Mesenchymal stem cell (in vitro differentiated cells and primary cell): Measurements from ENCODE around the gene PHPT1.
"Not testable (repeated sequence)": the region's sequence is repeated elsewhere in the genome, so short reads cannot be mapped to it uniquely, and the experiment has no call there.

Experiments
- DNase-seq: peaks from one replicate; pipeline ENCODE4 v3.0.0-alpha.2; 2013
- H2AFZ ChIP-seq: one replicate; pipeline ENCODE4 v1.6.1; 2013; ENCODE audit warnings: low read depth, mild to moderate bottlenecking, control low read depth, inconsistent platforms, low read length, moderate library complexity
- H2AK5ac ChIP-seq: 2 replicates; pipeline ENCODE4 v1.6.1; 2013; ENCODE audit warnings: low read length, moderate library complexity, mild to moderate bottlenecking, inconsistent platforms; ENCODE audit not compliant: severe bottlenecking
- H2BK120ac ChIP-seq: one replicate; pipeline ENCODE4 v1.6.1; 2013; ENCODE audit warnings: low read depth, mild to moderate bottlenecking, inconsistent platforms, low read length, moderate library complexity
- H2BK12ac ChIP-seq, 2 experiments: one replicate each; pipeline ENCODE4 v1.6.1; 2013; ENCODE audit warnings: inconsistent platforms in 2 of 2, low read length in 2 of 2, mild to moderate bottlenecking in 2 of 2, moderate library complexity in 2 of 2, control low read depth in 1 of 2
- H2BK15ac ChIP-seq: one replicate; pipeline ENCODE4 v1.6.1; 2013; ENCODE audit warnings: mild to moderate bottlenecking, low read depth, inconsistent platforms; ENCODE audit not compliant: poor library complexity, severe bottlenecking
- H2BK5ac ChIP-seq: 2 replicates; pipeline ENCODE4 v1.6.1; 2013; ENCODE audit warnings: low read depth, mild to moderate bottlenecking, low read length, control low read depth, inconsistent platforms; ENCODE audit not compliant: poor library complexity, severe bottlenecking
- H3K14ac ChIP-seq, 2 experiments: one replicate each; pipeline ENCODE4 v1.6.1; 2013; ENCODE audit warnings: inconsistent platforms in 2 of 2, low read length in 2 of 2, control low read depth in 1 of 2, mild to moderate bottlenecking in 1 of 2, moderate library complexity in 1 of 2
- H3K18ac ChIP-seq, 2 experiments: one replicate each; pipeline ENCODE4 v1.6.1; 2013; ENCODE audit warnings: inconsistent platforms in 2 of 2, low read length in 2 of 2, control low read depth in 1 of 2, low read depth in 1 of 2, mild to moderate bottlenecking in 1 of 2
- H3K23ac ChIP-seq, 2 experiments: one replicate each; pipeline ENCODE4 v1.6.1; 2013; ENCODE audit warnings: inconsistent platforms in 2 of 2, low read length in 2 of 2, mild to moderate bottlenecking in 2 of 2, moderate library complexity in 2 of 2, control low read depth in 1 of 2
- H3K27ac ChIP-seq: 2 replicates; pipeline ENCODE4 v1.5.1; 2013; ENCODE audit warnings: mild to moderate bottlenecking, moderate library complexity, low read length, control low read depth, inconsistent platforms; ENCODE audit not compliant: poor library complexity, severe bottlenecking
- H3K27me3 ChIP-seq, 2 experiments: 2 replicates each; pipeline versions ENCODE4 v1.6.1 to v1.7.0; 2013; ENCODE audit warnings: low read length in 2 of 2, mild to moderate bottlenecking in 2 of 2, moderate library complexity in 2 of 2, control low read depth in 1 of 2, inconsistent platforms in 1 of 2; ENCODE audit not compliant: control insufficient read depth in 1 of 2, insufficient read depth in 1 of 2
- H3K36me3 ChIP-seq, 2 experiments: 2 replicates each; pipeline versions ENCODE4 v1.6.1 to v1.7.0; 2013; ENCODE audit warnings: low read length in 2 of 2, control low read depth in 1 of 2, inconsistent platforms in 1 of 2, low read depth in 1 of 2, mild to moderate bottlenecking in 1 of 2; ENCODE audit not compliant: insufficient read depth in 2 of 2, control insufficient read depth in 1 of 2
- H3K4ac ChIP-seq, 2 experiments: one replicate each; pipeline ENCODE4 v1.6.1; 2013; ENCODE audit warnings: inconsistent platforms in 2 of 2, low read length in 2 of 2, mild to moderate bottlenecking in 2 of 2, moderate library complexity in 2 of 2, control low read depth in 1 of 2, low read depth in 1 of 2
- H3K4me1 ChIP-seq: 2 replicates; pipeline ENCODE4 v1.6.1; 2013; ENCODE audit warnings: low read depth, low read length, control low read depth; ENCODE audit not compliant: control insufficient read depth, insufficient read depth
- H3K4me2 ChIP-seq: 2 replicates; pipeline ENCODE4 v1.6.1; 2013; ENCODE audit warnings: low read length, mild to moderate bottlenecking, inconsistent platforms; ENCODE audit not compliant: poor library complexity, severe bottlenecking
- H3K4me3 ChIP-seq, 2 experiments: 2 replicates each; pipeline versions ENCODE4 v1.5.1 to v1.7.0; 2013; ENCODE audit warnings: low read length in 2 of 2, mild to moderate bottlenecking in 2 of 2, control low read depth in 1 of 2, low read depth in 1 of 2; ENCODE audit not compliant: insufficient read depth in 1 of 2
- H3K79me1 ChIP-seq: replicated peaks from 2 replicates; pipeline ENCODE4 v1.6.1; 2013; ENCODE audit warnings: mild to moderate bottlenecking, control low read depth, low read length, inconsistent platforms; ENCODE audit not compliant: poor library complexity, severe bottlenecking
- H3K9ac ChIP-seq: 2 replicates; pipeline ENCODE4 v1.7.0; 2013; ENCODE audit warnings: mild to moderate bottlenecking, low read length, moderate library complexity
- H3K9me3 ChIP-seq: 2 replicates; pipeline ENCODE4 v1.7.0; 2013; ENCODE audit warnings: mild to moderate bottlenecking, low read length; ENCODE audit not compliant: control insufficient read depth
- H4K8ac ChIP-seq: one replicate; pipeline ENCODE4 v1.6.1; 2013; ENCODE audit warnings: inconsistent platforms, mild to moderate bottlenecking, low read length, moderate library complexity
- H4K91ac ChIP-seq: one replicate; pipeline ENCODE4 v1.6.1; 2013; ENCODE audit warnings: mild to moderate bottlenecking, low read length, inconsistent platforms
- WGBS: methylation state at CpG from one replicate; pipeline ENCODE4 v1.1.7; 2013; ENCODE audit warnings: mixed read lengths; 5-methylcytosine and 5-hydroxymethylcytosine counted together

PHPT1 gene

GRCh38 chr9:136843801-136844740, 5.1 kb upstream of the PHPT1 start:
- Histone ChIP-seq H3K4me1 (peaks cover 57% of the 10 kb centered on the region), H3K27me3 (peaks cover 0 to 22% of the 10 kb centered on the region in 2 experiments), H3K36me3 (peaks cover 9 to 47% of the 10 kb centered on the region in 2 experiments), H3K79me1 (peaks cover 10% of the 10 kb centered on the region)
- H3K9me3 ChIP-seq, H2BK12ac ChIP-seq, H2AFZ ChIP-seq, H2BK120ac ChIP-seq, H3K27ac ChIP-seq, H3K23ac ChIP-seq, H3K4me2 ChIP-seq, H3K14ac ChIP-seq, H3K4ac ChIP-seq, H4K91ac ChIP-seq, H4K8ac ChIP-seq, H2BK5ac ChIP-seq, H3K4me3 ChIP-seq, H3K18ac ChIP-seq, H3K9ac ChIP-seq, H2BK15ac ChIP-seq, H2AK5ac ChIP-seq: not testable (repeated sequence)
- peak; percentile 25 for DNase-seq
- 70% methylated on average over 96 of the region's 99 CpGs for WGBS

- Histone ChIP-seq H4K91ac (no peak overlapping the region), H3K9ac (no peak overlapping the region), H3K36me3 (peaks cover 2 to 39% of the 10 kb centered on the region in 2 experiments), H3K4me2 (no peak overlapping the region), H3K27ac (no peak overlapping the region), H3K9me3 (no peaks in the 10 kb centered on the region), H3K79me1 (peaks cover 14% of the 10 kb centered on the region), H3K27me3 (peaks cover 0 to 22% of the 10 kb centered on the region in 2 experiments), H3K4ac (no peak overlapping the region), H2BK15ac (no peak overlapping the region), H3K4me3 (no peak overlapping the region), H2BK12ac (no peak overlapping the region), H3K4me1 (peaks cover 52% of the 10 kb centered on the region), H3K18ac (no peak overlapping the region), H4K8ac (no peak overlapping the region), H2AK5ac (no peak overlapping the region), H2BK120ac (no peak overlapping the region), H2BK5ac (no peak overlapping the region), H2AFZ (no peak overlapping the region), H3K23ac (no peak overlapping the region), H3K14ac (no peak overlapping the region)
- DNase-seq: no peak
- 95% methylated on average over 64 of the region's 88 CpGs for WGBS
Measured at GRCh38 chr9:136844761-136845464, 4.3 kb upstream of the PHPT1 start.

- no peak overlapping the region for H2BK15ac ChIP-seq
- 90% methylated on average over 100 of the region's 102 CpGs for WGBS
Measured at GRCh38 chr9:136845465-136846260, 3.5 kb upstream of the PHPT1 start.

More at GRCh38 chr9:136845465-136846260, 3.5 kb upstream of the PHPT1 start:
- Histone ChIP-seq H3K9ac (no peak overlapping the region), H2AK5ac (no peak overlapping the region), H3K14ac (no peak overlapping the region), H2BK120ac (no peak overlapping the region), H3K27me3 (peaks cover 0 to 22% of the 10 kb centered on the region in 2 experiments), H2AFZ (no peak overlapping the region), H2BK5ac (no peak overlapping the region), H3K36me3 (peaks cover 0 to 45% of the 10 kb centered on the region in 2 experiments), H4K91ac (no peak overlapping the region), H3K4me3 (no peak overlapping the region), H3K79me1 (peaks cover 17% of the 10 kb centered on the region), H2BK12ac (no peak overlapping the region), H3K18ac (no peak overlapping the region), H3K23ac (no peak overlapping the region), H3K4me1 (peaks cover 52% of the 10 kb centered on the region), H3K27ac (no peak overlapping the region), H4K8ac (peak overlapping the region; percentile 14), H3K9me3 (no peaks in the 10 kb centered on the region), H3K4me2 (no peak overlapping the region), H3K4ac (no peak overlapping the region)
- DNase-seq: no peak
